Activated B cell treated with CpG ODN at 0.5 μM for 24 hours (primary cell): ENCODE data around the gene RSPH6A. TPM values are rescaled to one million over a fixed set of nuclear protein-coding genes. Genes with fewer than 3 reads are reported as not detected.

Source experiments
- ATAC-seq: fragments of 200-7000 bp; cut with Tn5 transposase; one replicate; pipeline ENCODE4 v1.10.0; 2021; ENCODE audit warnings: low read depth, mild to moderate bottlenecking, moderate library complexity
- CTCF ChIA-PET: fragments of 350-600 bp; sonication (Branson Sonifier 250); formaldehyde crosslinking; loops from one replicate; lab custom pipeline; 2021; ENCODE audit warnings: antibody characterized with exemption; lab: Charles Lee
- POLR2A ChIA-PET: fragments of 350-600 bp; sonication (Branson Sonifier 250); formaldehyde crosslinking; loops from one replicate; lab custom pipeline; 2021; ENCODE audit warnings: antibody characterized with exemption; lab: Charles Lee
- DNase-seq: peaks from one replicate; pipeline ENCODE4 v3.0.0; 2022
- H3K27ac Mint-ChIP-seq: one replicate; pipeline ENCODE4 v1.8.0; 2020; ENCODE audit warnings: mixed read lengths
- H3K27me3 Mint-ChIP-seq: one replicate; pipeline ENCODE4 v1.8.0; 2021; ENCODE audit warnings: mixed read lengths
- H3K36me3 Mint-ChIP-seq: one replicate; pipeline ENCODE4 v1.8.0; 2021; ENCODE audit warnings: low read depth, mixed read lengths
- H3K4me1 Mint-ChIP-seq: one replicate; pipeline ENCODE4 v1.8.0; 2021; ENCODE audit warnings: mixed read lengths
- H3K4me3 Mint-ChIP-seq: one replicate; pipeline ENCODE4 v1.8.0; 2020; ENCODE audit warnings: mild to moderate bottlenecking, mixed read lengths
- H3K9me3 Mint-ChIP-seq: one replicate; pipeline ENCODE4 v1.8.0; 2020; ENCODE audit warnings: mixed read lengths
- intact Hi-C: fragments of 100-400 bp; cut with micrococcal nuclease; formaldehyde crosslinking; loops from one replicate; pipeline ENCODE4 v1.15.1; 2024
- total RNA-seq: library from RNA; stranded (reverse); gene quantifications from 2 replicates; pipeline ENCODE4 v1.2.3, GENCODE V29; 2022
- TF ChIP-seq, protein P1 (sequence below): fragments of 200-600 bp; IDR thresholded peaks from one replicate; pipeline ENCODE4 v1.8.0; 2022; ENCODE audit warnings: antibody characterized with exemption, mild to moderate bottlenecking

RSPH6A gene
- total RNA-seq, 1 donor from 2014 or later, result 0.51 TPM

DNA sequence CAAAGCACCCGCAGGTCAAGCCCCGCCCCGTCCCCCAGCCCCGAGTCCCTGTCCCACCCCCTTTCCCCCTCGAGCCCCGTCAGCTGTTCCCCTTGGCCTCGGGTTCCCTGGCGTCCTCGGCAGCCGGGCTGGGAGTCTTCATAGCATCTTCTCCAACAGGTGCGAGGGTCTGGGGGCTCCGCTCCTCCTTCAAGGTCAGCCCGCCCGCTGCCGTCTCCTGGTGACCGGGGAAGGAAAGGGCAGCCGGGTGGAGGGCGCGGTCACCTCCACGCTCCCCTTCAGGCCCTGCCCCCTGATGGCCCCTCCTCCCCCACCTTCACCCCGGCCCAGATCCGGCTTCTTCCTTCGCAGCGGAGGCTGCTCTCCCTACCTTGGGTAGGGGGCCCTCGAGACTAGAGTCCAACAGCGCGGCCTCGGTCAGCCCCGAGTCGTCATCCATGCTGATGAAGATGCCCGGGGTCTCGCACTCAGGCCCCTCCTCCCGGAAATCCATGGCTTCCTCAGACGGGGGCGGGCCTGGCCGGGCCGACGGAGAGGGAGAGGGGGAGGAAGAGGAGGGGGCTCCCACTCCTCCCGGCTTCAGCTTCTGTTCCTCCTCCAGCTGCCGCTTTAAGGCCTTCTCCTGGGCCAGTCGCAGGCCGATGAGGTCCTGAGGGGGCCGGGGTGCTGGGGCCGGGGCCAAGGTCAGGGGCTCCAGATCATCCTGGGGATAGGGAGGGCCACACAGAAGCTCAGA, 541 bp upstream of the RSPH6A start:
- H3K9me3 Mint-ChIP-seq, result no peaks in the 10 kb centered on the region
- TF ChIP-seq, protein P1, sequence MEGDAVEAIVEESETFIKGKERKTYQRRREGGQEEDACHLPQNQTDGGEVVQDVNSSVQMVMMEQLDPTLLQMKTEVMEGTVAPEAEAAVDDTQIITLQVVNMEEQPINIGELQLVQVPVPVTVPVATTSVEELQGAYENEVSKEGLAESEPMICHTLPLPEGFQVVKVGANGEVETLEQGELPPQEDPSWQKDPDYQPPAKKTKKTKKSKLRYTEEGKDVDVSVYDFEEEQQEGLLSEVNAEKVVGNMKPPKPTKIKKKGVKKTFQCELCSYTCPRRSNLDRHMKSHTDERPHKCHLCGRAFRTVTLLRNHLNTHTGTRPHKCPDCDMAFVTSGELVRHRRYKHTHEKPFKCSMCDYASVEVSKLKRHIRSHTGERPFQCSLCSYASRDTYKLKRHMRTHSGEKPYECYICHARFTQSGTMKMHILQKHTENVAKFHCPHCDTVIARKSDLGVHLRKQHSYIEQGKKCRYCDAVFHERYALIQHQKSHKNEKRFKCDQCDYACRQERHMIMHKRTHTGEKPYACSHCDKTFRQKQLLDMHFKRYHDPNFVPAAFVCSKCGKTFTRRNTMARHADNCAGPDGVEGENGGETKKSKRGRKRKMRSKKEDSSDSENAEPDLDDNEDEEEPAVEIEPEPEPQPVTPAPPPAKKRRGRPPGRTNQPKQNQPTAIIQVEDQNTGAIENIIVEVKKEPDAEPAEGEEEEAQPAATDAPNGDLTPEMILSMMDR, result no peak
- ChIA-PET POLR2A (interaction anchor here (0.6 to 1.0 kb wide), 3 partner anchors 21 to 203 kb away, joined by 3 to 9 read pairs (median 4); no protein-coding TSS in a partner anchor), CTCF (interaction anchor here (2.2 kb wide), 1 partner anchor 16 kb away, joined by 9 read pairs; no protein-coding TSS in a partner anchor)
- peaks cover 16% of the 10 kb centered on the region for H3K36me3 Mint-ChIP-seq
- H3K27me3 Mint-ChIP-seq, result no peaks in the 10 kb centered on the region
- H3K4me1 Mint-ChIP-seq, result peaks cover 9% of the 10 kb centered on the region
- no peak for ATAC-seq
- intact Hi-C loops, result loop anchor here (5.0 kb wide), 2 partner anchors 372 to 452 kb away; no protein-coding TSS in a partner anchor
- H3K27ac Mint-ChIP-seq, result no peak overlapping the region
- peak overlapping the region; percentile 28 for H3K4me3 Mint-ChIP-seq
- no peak for DNase-seq

DNA sequence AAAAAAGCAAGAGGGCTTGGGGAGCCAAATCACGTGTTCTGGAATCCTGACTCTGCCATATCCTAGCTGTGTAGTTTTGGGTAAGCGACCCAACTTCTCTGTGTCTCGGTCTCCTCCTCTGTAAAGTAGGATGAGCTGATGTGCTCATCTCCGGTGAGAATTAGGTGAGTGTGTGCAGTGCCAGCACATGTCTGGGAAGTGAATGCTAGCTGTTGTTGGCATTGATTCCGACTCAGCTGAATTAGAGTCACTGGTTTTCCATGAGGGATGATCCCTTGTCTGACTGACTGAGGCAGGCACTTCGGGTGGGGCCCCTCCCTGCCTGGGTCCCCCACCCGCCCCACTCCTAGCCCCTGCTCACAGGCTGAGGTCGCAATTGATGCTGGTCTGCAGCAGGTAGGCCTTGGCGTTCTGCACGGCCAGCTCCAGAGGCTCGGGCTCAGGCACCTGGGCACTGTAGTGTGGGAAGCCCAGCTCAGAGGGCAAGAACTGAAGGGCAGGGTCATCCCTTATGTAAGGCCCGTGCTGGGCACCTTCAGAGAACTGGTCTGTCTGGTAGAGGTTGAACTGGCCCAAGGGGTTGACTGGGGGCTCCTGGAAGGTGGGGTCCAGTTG, 835 bp downstream of the RSPH6A start:
- intact Hi-C loops, result no loop called here
- no peak overlapping the region for H3K27ac Mint-ChIP-seq
- ATAC-seq (no peak), DNase-seq (no peak)
- ChIA-PET POLR2A (interaction anchor here (0.5 kb wide), 2 partner anchors 32 to 87 kb away, joined by 5 to 7 read pairs; partner anchors contain the start of gene DMPK), CTCF (interaction anchor here (0.9 to 1.3 kb wide), 2 partner anchors 10 to 15 kb away, joined by 3 read pairs; no protein-coding TSS in a partner anchor)
- H3K36me3 Mint-ChIP-seq, result peaks cover 3% of the 10 kb centered on the region
- H3K4me1 Mint-ChIP-seq, result peaks cover 14% of the 10 kb centered on the region
- no peaks in the 10 kb centered on the region for H3K27me3 Mint-ChIP-seq
- TF ChIP-seq, protein P1, result no peak
- H3K4me3 Mint-ChIP-seq, result no peak overlapping the region
- H3K9me3 Mint-ChIP-seq, result no peaks in the 10 kb centered on the region

DNA sequence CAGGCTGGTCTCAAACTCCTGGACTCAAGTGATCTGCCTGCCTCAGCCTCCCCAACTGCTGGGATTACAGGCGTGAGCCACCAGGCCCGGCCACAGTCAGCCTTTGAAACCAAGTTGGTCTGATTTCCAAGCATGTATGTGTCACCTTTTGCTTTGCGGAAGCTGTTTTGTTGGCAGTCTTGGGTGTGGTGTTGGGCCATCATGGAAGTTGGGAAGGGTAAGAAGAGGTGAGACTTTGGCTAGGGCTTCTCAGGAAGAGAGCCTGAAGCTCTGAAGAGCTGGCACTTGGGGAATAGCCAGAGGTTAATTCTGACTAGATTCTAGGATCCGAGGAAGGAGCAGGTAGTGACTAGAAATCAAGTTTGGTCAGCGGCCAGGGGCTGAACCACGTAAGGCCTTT, 2.8 kb downstream of the RSPH6A start:
- Mint-ChIP-seq H3K36me3 (no peaks in the 10 kb centered on the region), H3K9me3 (no peaks in the 10 kb centered on the region), H3K27me3 (no peaks in the 10 kb centered on the region), H3K4me3 (no peak overlapping the region), H3K4me1 (peaks cover 11% of the 10 kb centered on the region), H3K27ac (no peak overlapping the region)
- DNase-seq (no peak), ATAC-seq (no peak)
- intact Hi-C loops, result no loop called here
- TF ChIP-seq, protein P1, result no peak
- CTCF ChIA-PET, result no interaction called here
- POLR2A ChIA-PET, result no interaction called here

DNA sequence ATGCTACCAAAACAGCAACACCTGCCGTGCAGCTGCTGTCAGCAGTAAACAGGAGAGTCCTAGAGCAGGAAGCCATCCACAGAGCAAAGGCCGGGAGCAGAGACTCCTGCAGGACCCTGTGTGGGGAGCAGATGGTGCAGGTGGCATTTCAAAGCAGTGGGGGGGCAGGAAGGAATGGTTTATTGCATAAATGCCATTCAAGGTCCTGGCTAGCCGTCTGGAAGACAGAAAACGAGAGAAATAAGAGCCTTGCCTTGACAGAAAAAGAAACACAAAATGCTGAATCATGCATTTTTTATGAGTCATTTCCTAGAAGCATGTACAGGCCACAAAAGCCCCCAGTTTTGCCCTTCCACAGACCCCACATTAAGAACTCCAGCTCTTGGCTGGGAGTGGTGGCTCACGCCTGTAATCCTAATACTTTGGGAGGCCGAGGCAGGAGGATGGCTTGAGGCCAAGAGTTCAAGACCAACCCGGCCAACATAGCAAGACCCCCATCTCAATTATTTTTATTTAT, 5.4 kb downstream of the RSPH6A start:
- no peaks in the 10 kb centered on the region for H3K36me3 Mint-ChIP-seq
- H3K4me3 Mint-ChIP-seq, result no peak overlapping the region
- peaks cover 6% of the 10 kb centered on the region for H3K4me1 Mint-ChIP-seq
- ATAC-seq (no peak), DNase-seq (no peak)
- ChIA-PET POLR2A (no interaction called here), CTCF (no interaction called here)
- TF ChIP-seq, protein P1, result no peak
- no peaks in the 10 kb centered on the region for H3K27me3 Mint-ChIP-seq
- H3K9me3 Mint-ChIP-seq, result no peaks in the 10 kb centered on the region
- H3K27ac Mint-ChIP-seq, result no peak overlapping the region
- intact Hi-C loops, result no loop called here

DNA sequence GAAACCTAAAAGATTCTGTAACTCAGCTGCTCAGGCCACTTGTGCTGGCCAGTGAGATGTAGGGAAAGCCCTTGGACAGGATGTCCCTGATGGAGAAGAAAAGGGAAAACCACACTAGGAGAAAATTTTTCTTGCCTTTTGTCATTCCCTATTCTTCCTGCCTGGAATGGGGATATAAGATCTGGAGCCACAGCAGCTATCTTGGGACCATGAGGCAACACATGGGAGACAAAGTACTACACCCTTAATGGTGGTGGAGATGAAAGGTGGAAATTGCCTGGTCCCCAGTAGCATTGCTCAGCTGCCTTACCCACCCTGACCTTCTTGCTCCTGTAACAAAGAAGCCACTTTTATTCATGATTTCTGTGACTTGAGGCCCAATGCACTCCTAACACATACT, 9.4 kb downstream of the RSPH6A start:
- DNase-seq (no peak), ATAC-seq (no peak)
- ChIA-PET CTCF (interaction anchor here (1.6 kb wide), 1 partner anchor 35 kb away, joined by 6 read pairs; no protein-coding TSS in a partner anchor), POLR2A (no interaction called here)
- TF ChIP-seq, protein P1, result no peak
- Mint-ChIP-seq H3K36me3 (no peaks in the 10 kb centered on the region), H3K9me3 (no peaks in the 10 kb centered on the region), H3K27ac (no peak overlapping the region), H3K27me3 (no peaks in the 10 kb centered on the region), H3K4me3 (no peak overlapping the region), H3K4me1 (peaks cover 6% of the 10 kb centered on the region)
- intact Hi-C loops, result no loop called here
